PC-3 (cell line): ENCODE data around the gene SPRING1.

Experiments
- CTCF ChIP-seq: fragments of 300-600 bp; sonication (generic); conservative IDR thresholded peaks from 2 replicates; pipeline ENCODE4 v1.5.1; 2017; ENCODE audit warnings: antibody characterized with exemption, low read depth, mild to moderate bottlenecking, low read length
- EZH2 ChIP-seq: fragments of 300-600 bp; sonication (generic); IDR thresholded peaks from one replicate; pipeline ENCODE4 v1.6.1; 2017; ENCODE audit warnings: antibody characterized with exemption, mild to moderate bottlenecking, low read length; ENCODE audit not compliant: unreplicated experiment

GRCh38 chr12:116712458-116713303, 25.2 kb downstream of the SPRING1 start:
- TF ChIP-seq CTCF (no peak), EZH2 (no peak)
